ENCODE measurements around the gene ACBD3.
A peak's percentile ranks its signal among the peaks of the same experiment; 100 is the strongest.
"Not testable (repeated sequence)": the region's sequence is repeated elsewhere in the genome, so short reads cannot be mapped to it uniquely, and the experiment has no call there.

Gene ACBD3

GRCh38 chr1:226186124-226187018 lies at the start of gene ACBD3:
TSS of gene ACBD3 (minus strand) at chr1:226186741. CDS start at chr1:226186675, 66 bp downstream.
- peak; percentile 86 for DNase-seq

GRCh38 chr1:226233806-226234205 lies 47.3 kb upstream of the ACBD3 start:
- DNase-seq = no peak

GRCh38 chr1:226233293-226233692 lies 46.8 kb upstream of the ACBD3 start:
- no peak for DNase-seq

GRCh38 chr1:226226601-226227000 lies 40.1 kb upstream of the ACBD3 start:
- no peak for DNase-seq

- no peak for DNase-seq
Measured at GRCh38 chr1:226223786-226224244, 37.3 kb upstream of the ACBD3 start.

GRCh38 chr1:226223157-226223785 lies 36.7 kb upstream of the ACBD3 start, which contains the start of gene MIXL1:
TSS of gene MIXL1 (plus strand) at chr1:226223664. CDS start at chr1:226223682, 18 bp downstream.
- DNase-seq = no peak

- no peak for DNase-seq
Measured at GRCh38 chr1:226222686-226223085, 36.1 kb upstream of the ACBD3 start.

- no peak for DNase-seq
Measured at GRCh38 chr1:226220473-226221189, 34.1 kb upstream of the ACBD3 start.

GRCh38 chr1:226217273-226217672 lies 30.7 kb upstream of the ACBD3 start:
- no peak for DNase-seq

- no peak for DNase-seq
Measured at GRCh38 chr1:226216056-226216455, 29.5 kb upstream of the ACBD3 start.

GRCh38 chr1:226215239-226215638 lies 28.7 kb upstream of the ACBD3 start:
- DNase-seq = no peak

- no peak for DNase-seq
Measured at GRCh38 chr1:226212545-226212944, 26.0 kb upstream of the ACBD3 start.

- DNase-seq = no peak
Measured at GRCh38 chr1:226211181-226211821, 24.8 kb upstream of the ACBD3 start.

GRCh38 chr1:226210571-226211176 lies 24.1 kb upstream of the ACBD3 start:
- DNase-seq = no peak

GRCh38 chr1:226209307-226210059 lies 22.9 kb upstream of the ACBD3 start:
- no peak for DNase-seq

GRCh38 chr1:226207048-226207447 lies 20.5 kb upstream of the ACBD3 start:
- no peak for DNase-seq

GRCh38 chr1:226204198-226204597 lies 17.7 kb upstream of the ACBD3 start:
- no peak for DNase-seq

- no peak for DNase-seq
Measured at GRCh38 chr1:226203655-226204054, 17.1 kb upstream of the ACBD3 start.

- DNase-seq = no peak
Measured at GRCh38 chr1:226203240-226203639, 16.7 kb upstream of the ACBD3 start.

- not testable (repeated sequence) for DNase-seq
Measured at GRCh38 chr1:226202666-226203065, 16.1 kb upstream of the ACBD3 start.

GRCh38 chr1:226202246-226202645 lies 15.7 kb upstream of the ACBD3 start:
- no peak for DNase-seq
